Choroid plexus epithelial cell (primary cell): Measurements from ENCODE around the gene USP6NL.

ENCODE experiments used
- DNase-seq: peaks from one replicate; pipeline ENCODE4 v3.0.0-alpha.2; 2010; ENCODE audit warnings: low read depth
- H3K4me3 ChIP-seq: 2 replicates; pipeline ENCODE4 v1.5.1; 2011; ENCODE audit warnings: low read depth, mild to moderate bottlenecking, control low read depth, low read length, moderate library complexity
- CTCF ChIP-seq: conservative IDR thresholded peaks from 2 replicates; pipeline ENCODE4 v1.5.1; 2011; ENCODE audit warnings: low read depth, mild to moderate bottlenecking, control low read depth, inconsistent platforms, low read length, moderate library complexity

USP6NL gene

GRCh38 chr10:11489591-11489990 lies 121.9 kb downstream of the USP6NL start:
- no peak for DNase-seq
- no peak overlapping the region for H3K4me3 ChIP-seq
- TF ChIP-seq CTCF: no peak

DNA sequence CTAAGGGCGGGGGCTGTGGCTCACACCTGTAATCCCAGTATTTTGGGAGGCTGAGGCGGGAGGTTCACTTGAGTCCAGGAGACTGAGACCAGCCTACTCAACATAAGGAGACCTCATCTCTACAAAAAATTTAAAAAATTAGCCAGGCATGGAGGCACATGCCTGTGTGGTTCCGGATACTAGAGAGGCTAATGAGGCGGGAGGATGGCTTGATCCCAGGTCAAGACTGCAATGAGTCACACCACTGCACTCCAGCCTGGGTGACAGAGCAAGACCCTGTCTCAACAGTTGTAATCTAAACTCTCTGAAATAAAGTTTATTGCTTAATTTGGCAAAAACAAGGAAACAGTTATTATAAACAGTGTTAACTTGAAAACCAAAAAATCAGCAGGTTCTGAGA lies 123.3 kb downstream of the USP6NL start:
- no peak overlapping the region for H3K4me3 ChIP-seq
- no peak for TF ChIP-seq CTCF
- DNase-seq: peak; percentile 20

- TF ChIP-seq CTCF: no peak
- H3K4me3 ChIP-seq: no peak overlapping the region
- DNase-seq: no peak
Observed at GRCh38 chr10:11483201-11484148, 128.0 kb downstream of the USP6NL start.

- no peak for TF ChIP-seq CTCF
Observed at GRCh38 chr10:11482306-11482705, 129.1 kb downstream of the USP6NL start.

DNA sequence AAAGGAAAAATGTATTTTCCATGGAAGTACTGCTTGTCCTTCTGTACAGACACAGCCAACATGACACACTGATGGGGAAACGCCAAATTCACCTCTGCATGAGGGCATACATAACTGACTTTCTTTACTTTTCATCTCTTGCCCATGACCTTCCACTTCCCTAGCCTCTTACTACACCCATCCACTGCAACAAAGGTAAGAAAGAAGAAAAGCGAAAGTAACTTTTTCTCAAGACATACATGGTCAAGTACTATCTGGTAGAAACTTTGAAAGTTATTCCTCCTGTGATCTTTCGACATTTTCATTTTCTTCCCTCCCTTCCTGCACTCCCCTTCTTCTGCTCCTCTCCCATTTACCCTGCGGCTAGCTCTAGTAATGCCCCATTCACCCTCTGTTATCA lies 130.8 kb downstream of the USP6NL start:
- DNase-seq: no peak
- H3K4me3 ChIP-seq: no peak overlapping the region
- no peak for TF ChIP-seq CTCF

More at GRCh38 chr10:11482306-11482705, 129.1 kb downstream of the USP6NL start:
- DNase-seq: no peak
- no peak overlapping the region for H3K4me3 ChIP-seq

GRCh38 chr10:11479300-11479699 lies 132.2 kb downstream of the USP6NL start:
- TF ChIP-seq CTCF: no peak
- no peak overlapping the region for H3K4me3 ChIP-seq
- no peak for DNase-seq

DNA sequence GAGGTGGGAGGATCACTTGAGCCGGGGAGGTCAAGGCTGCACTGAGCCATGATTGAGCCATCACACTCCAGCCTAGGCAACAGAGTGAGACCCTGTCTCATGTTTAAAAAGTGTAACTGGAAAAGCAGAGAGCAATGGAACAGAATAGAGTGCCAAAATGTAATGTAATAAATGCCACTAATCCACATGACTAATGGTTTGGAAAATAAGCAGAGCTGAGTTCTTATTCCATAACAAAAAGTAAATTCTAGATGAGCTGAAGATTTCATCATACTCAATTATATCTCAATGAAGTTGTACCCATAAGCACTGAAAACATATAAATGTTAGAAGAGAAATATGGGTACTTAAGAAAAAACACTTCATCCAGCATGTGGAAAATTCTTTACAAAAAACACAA lies 132.6 kb downstream of the USP6NL start:
- no peak for TF ChIP-seq CTCF
- no peak overlapping the region for H3K4me3 ChIP-seq
- DNase-seq: no peak
